OCI-LY3 (cell line): ENCODE results near the gene CALD1.

Experiments used
- EZH2phosphoT487 ChIP-seq: fragments of 200-600 bp; shearing (Covaris generic); IDR thresholded peaks from 2 replicates; pipeline ENCODE4 v1.6.1; 2018; ENCODE audit warnings: antibody characterized with exemption, mixed run types, low read depth
- TF ChIP-seq, protein P1 (sequence below): fragments of 200-600, 300-600 bp; sonication (generic); IDR thresholded peaks from 2 replicates; pipeline ENCODE4 v1.5.1; 2014; ENCODE audit warnings: antibody characterized with exemption, low read length, low read depth

- TF ChIP-seq, protein P1, sequence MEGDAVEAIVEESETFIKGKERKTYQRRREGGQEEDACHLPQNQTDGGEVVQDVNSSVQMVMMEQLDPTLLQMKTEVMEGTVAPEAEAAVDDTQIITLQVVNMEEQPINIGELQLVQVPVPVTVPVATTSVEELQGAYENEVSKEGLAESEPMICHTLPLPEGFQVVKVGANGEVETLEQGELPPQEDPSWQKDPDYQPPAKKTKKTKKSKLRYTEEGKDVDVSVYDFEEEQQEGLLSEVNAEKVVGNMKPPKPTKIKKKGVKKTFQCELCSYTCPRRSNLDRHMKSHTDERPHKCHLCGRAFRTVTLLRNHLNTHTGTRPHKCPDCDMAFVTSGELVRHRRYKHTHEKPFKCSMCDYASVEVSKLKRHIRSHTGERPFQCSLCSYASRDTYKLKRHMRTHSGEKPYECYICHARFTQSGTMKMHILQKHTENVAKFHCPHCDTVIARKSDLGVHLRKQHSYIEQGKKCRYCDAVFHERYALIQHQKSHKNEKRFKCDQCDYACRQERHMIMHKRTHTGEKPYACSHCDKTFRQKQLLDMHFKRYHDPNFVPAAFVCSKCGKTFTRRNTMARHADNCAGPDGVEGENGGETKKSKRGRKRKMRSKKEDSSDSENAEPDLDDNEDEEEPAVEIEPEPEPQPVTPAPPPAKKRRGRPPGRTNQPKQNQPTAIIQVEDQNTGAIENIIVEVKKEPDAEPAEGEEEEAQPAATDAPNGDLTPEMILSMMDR, result no peak
- TF ChIP-seq EZH2phosphoT487, result no peak
These were observed 5.0 kb downstream of the CALD1 start for GRCh38 chr7:134784251-134785049.
